A673 (cell line): Measurements from ENCODE around the gene GDF9.

Experiments used
- CTCF ChIP-seq: fragments of 300-800, 200-600 bp; sonication (generic); conservative IDR thresholded peaks from 2 replicates; pipeline ENCODE4 v1.5.1; 2017; ENCODE audit warnings: low read depth, mild to moderate bottlenecking, antibody characterized with exemption, low read length, moderate library complexity, mixed read lengths
- EZH2 ChIP-seq: fragments of 200-600 bp; sonication (generic); IDR thresholded peaks from 2 replicates; pipeline ENCODE4 v1.6.1; 2017; ENCODE audit warnings: borderline replicate concordance, low read depth, mild to moderate bottlenecking, mixed read lengths, antibody characterized with exemption, low read length; ENCODE audit not compliant: poor library complexity, severe bottlenecking

- TF ChIP-seq CTCF: no peak
- TF ChIP-seq EZH2: no peak
These were observed 41.8 kb downstream of the GDF9 start for GRCh38 chr5:132824426-132824825.
